Measurements from ENCODE around the gene IER2. TPM values are rescaled to one million over a fixed set of nuclear protein-coding genes. Genes with fewer than 3 reads are reported as not detected.
A peak's percentile ranks its signal among the peaks of the same experiment; 100 is the strongest.

The IER2 gene
- total RNA-seq, 1 donor from 2014 or later, result 13.7 TPM

DNA sequence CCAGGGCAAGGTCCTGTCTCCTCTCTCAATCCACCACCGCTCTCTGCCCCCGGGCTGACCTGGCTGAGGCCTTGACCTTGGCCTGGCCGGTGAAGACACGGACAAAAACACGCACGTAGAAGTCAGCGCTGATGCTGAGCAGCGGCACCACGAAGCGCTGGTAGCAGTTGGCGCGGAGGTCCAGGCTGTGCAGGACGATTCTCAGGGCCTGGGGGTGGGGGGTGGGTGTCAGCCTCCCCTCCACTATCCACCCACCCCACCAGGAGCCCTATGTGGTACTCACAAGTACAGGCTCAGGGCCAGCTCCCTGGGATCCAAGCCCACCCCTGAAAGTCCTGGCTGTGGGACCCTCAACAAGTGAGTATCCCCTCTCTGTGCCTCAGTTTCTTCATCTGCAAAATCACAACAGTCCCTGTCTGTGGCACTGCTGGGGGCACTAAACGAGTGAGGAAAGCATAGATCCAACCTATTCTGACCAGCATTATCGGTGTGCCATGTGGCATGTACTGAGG lies 40.1 kb upstream of the IER2 start:
- TF ChIP-seq CTCF (IDR thresholded peaks at IDR 0.05), result no peak
- no peak for TF ChIP-seq EZH2phosphoT487 (IDR thresholded peaks at IDR 0.05)
- TF ChIP-seq EZH2 (IDR thresholded peaks at IDR 0.05), result no peak
- H3K27ac ChIP-seq, result no peak overlapping the region
- H3K27ac Mint-ChIP-seq, result no peak overlapping the region
- H3K9me3 Mint-ChIP-seq, result no peaks in the 10 kb centered on the region
- H3K27me3 Mint-ChIP-seq (ENCODE audit: insufficient read depth, low read depth), result no peaks in the 10 kb centered on the region
- H3K27me3 ChIP-seq, result no peaks in the 10 kb centered on the region
- H3K36me3 ChIP-seq, result no peaks in the 10 kb centered on the region
- DNase-seq (ENCODE audit: low spot score), result no peak
- H3K9me3 ChIP-seq (ENCODE audit: low read depth), result no peaks in the 10 kb centered on the region
- peaks cover 10% of the 10 kb centered on the region for H3K79me2 ChIP-seq (ENCODE audit: low read depth)
- H3K4me3 ChIP-seq, result no peak overlapping the region
- H3F3A ChIP-seq (ENCODE audit: low read depth), result no peaks in the 10 kb centered on the region
- no peak overlapping the region for H3K9ac ChIP-seq
- no peak overlapping the region for H3K4me3 Mint-ChIP-seq
- no peaks in the 10 kb centered on the region for H3K4me1 Mint-ChIP-seq
- H3K36me3 Mint-ChIP-seq, result peaks cover 4% of the 10 kb centered on the region
- H3K4me1 ChIP-seq, result no peaks in the 10 kb centered on the region
- H2AFZ ChIP-seq (replicated peaks), result no peak overlapping the region
- H4K20me1 ChIP-seq (ENCODE audit: low read depth), result no peaks in the 10 kb centered on the region
- no peak overlapping the region for H3K4me2 ChIP-seq

- peaks cover 4% of the 10 kb centered on the region for H3K36me3 Mint-ChIP-seq
- Histone ChIP-seq H3K27ac (no peak overlapping the region), H3K79me2 (ENCODE audit: low read depth) (peaks cover 23% of the 10 kb centered on the region), H3K4me3 (no peak overlapping the region), H3K9me3 (ENCODE audit: low read depth) (no peaks in the 10 kb centered on the region), H3K9ac (no peak overlapping the region), H3K4me2 (no peak overlapping the region), H4K20me1 (ENCODE audit: low read depth) (no peaks in the 10 kb centered on the region), H3F3A (ENCODE audit: low read depth) (peaks cover 12% of the 10 kb centered on the region), H3K36me3 (no peaks in the 10 kb centered on the region), H3K4me1 (peaks cover 7% of the 10 kb centered on the region), H3K27me3 (no peaks in the 10 kb centered on the region), H2AFZ (replicated peaks) (no peak overlapping the region)
- no peak for DNase-seq (ENCODE audit: low spot score)
- H3K9me3 Mint-ChIP-seq, result no peaks in the 10 kb centered on the region
- H3K4me3 Mint-ChIP-seq, result no peak overlapping the region
- TF ChIP-seq EZH2 (IDR thresholded peaks at IDR 0.05), result no peak
- no peak for TF ChIP-seq EZH2phosphoT487 (IDR thresholded peaks at IDR 0.05)
- no peak for TF ChIP-seq CTCF (IDR thresholded peaks at IDR 0.05)
- peaks cover 16% of the 10 kb centered on the region for H3K4me1 Mint-ChIP-seq
- H3K27ac Mint-ChIP-seq, result no peak overlapping the region
- no peaks in the 10 kb centered on the region for H3K27me3 Mint-ChIP-seq (ENCODE audit: insufficient read depth, low read depth)
Measured at GRCh38 chr19:13112555-13112954, 37.7 kb upstream of the IER2 start.

DNA sequence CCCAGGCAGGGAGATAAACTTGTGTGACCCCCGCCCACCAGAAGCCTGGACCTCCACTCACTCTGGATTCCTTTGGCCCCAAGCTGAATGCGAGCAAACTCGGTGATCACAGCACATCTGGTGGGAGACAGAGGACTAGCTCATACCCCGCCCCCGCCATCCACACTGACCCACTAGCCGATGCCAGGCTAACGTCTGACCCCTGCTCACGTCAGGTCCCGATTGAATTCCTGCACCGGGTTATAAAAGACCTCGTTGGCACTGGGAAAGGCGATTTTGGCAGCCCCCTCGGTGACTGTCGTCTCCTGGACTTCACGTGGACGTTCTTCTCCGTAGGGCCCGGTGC lies 34.3 kb upstream of the IER2 start:
- H3K9ac ChIP-seq, result peak overlapping the region; percentile 78
- peaks cover 51% of the 10 kb centered on the region for H3K79me2 ChIP-seq (ENCODE audit: low read depth)
- H2AFZ ChIP-seq (replicated peaks), result peak overlapping the region; percentile 35
- H3K4me3 Mint-ChIP-seq, result peak overlapping the region; percentile 99
- H3K27me3 ChIP-seq, result no peaks in the 10 kb centered on the region
- H3K4me1 ChIP-seq, result peaks cover 22% of the 10 kb centered on the region
- peak overlapping the region; percentile 94 for H3K4me2 ChIP-seq
- peak overlapping the region; percentile 63 for H3K4me3 ChIP-seq
- H3K9me3 Mint-ChIP-seq, result no peaks in the 10 kb centered on the region
- H3K4me1 Mint-ChIP-seq, result peaks cover 36% of the 10 kb centered on the region
- peaks cover 14% of the 10 kb centered on the region for H3F3A ChIP-seq (ENCODE audit: low read depth)
- H3K27me3 Mint-ChIP-seq (ENCODE audit: insufficient read depth, low read depth), result peaks cover 6% of the 10 kb centered on the region
- DNase-seq (ENCODE audit: low spot score), result peak; percentile 44
- H3K36me3 Mint-ChIP-seq, result peaks cover 6% of the 10 kb centered on the region
- no peak overlapping the region for H3K27ac ChIP-seq
- H3K36me3 ChIP-seq, result no peaks in the 10 kb centered on the region
- peaks cover 25% of the 10 kb centered on the region for H4K20me1 ChIP-seq (ENCODE audit: low read depth)
- no peak overlapping the region for H3K27ac Mint-ChIP-seq
- no peaks in the 10 kb centered on the region for H3K9me3 ChIP-seq (ENCODE audit: low read depth)
- TF ChIP-seq CTCF (IDR thresholded peaks at IDR 0.05) (no peak), EZH2phosphoT487 (IDR thresholded peaks at IDR 0.05) (no peak), EZH2 (IDR thresholded peaks at IDR 0.05) (no peak)
